Hepatocyte (in vitro differentiated cells): Measurements from ENCODE around the gene ZNF862. TPM values are rescaled to one million over a fixed set of nuclear protein-coding genes. Genes with fewer than 3 reads are reported as not detected.

Experiments
- DNase-seq: peaks from one replicate; pipeline ENCODE4 v3.0.0-alpha.2; 2016; ENCODE audit warnings: low spot score
- H2AFZ ChIP-seq: fragments of 200-600 bp; sonication (generic); 2 replicates; pipeline ENCODE4 v1.6.0; 2016; ENCODE audit warnings: antibody characterized with exemption, mild to moderate bottlenecking
- H3K27ac ChIP-seq: fragments of 200-600 bp; sonication (generic); 2 replicates; pipeline ENCODE4 v1.5.1; 2016; ENCODE audit warnings: mild to moderate bottlenecking
- H3K27me3 ChIP-seq: fragments of 200-600 bp; sonication (generic); 2 replicates; pipeline ENCODE4 v1.6.1; 2016
- H3K36me3 ChIP-seq: fragments of 200-600 bp; sonication (generic); replicated peaks from 2 replicates; pipeline ENCODE4 v1.5.1; 2016; ENCODE audit warnings: low read depth; ENCODE audit not compliant: insufficient read depth
- H3K4me1 ChIP-seq: fragments of 200-600 bp; sonication (generic); 2 replicates; pipeline ENCODE4 v1.5.1; 2016; ENCODE audit warnings: mild to moderate bottlenecking, moderate library complexity; ENCODE audit not compliant: insufficient read depth
- H3K4me2 ChIP-seq: fragments of 200-600 bp; sonication (generic); 2 replicates; pipeline ENCODE4 v1.6.0; 2016
- H3K4me3 ChIP-seq: fragments of 200-600 bp; sonication (generic); 2 replicates; pipeline ENCODE4 v1.5.1; 2016; ENCODE audit warnings: mild to moderate bottlenecking
- H3K79me2 ChIP-seq: fragments of 200-600 bp; sonication (generic); 2 replicates; pipeline ENCODE4 v1.6.0; 2017; ENCODE audit warnings: mild to moderate bottlenecking
- H3K9me2 ChIP-seq: fragments of 200-600 bp; sonication (generic); replicated peaks from 2 replicates; pipeline ENCODE4 v1.6.0; 2017; ENCODE audit warnings: mild to moderate bottlenecking; ENCODE audit not compliant: insufficient read depth
- H3K9me3 ChIP-seq: fragments of 200-600 bp; sonication (generic); 2 replicates; pipeline ENCODE4 v1.5.1; 2016; ENCODE audit warnings: low read depth, mild to moderate bottlenecking
- H4K20me1 ChIP-seq: fragments of 200-600 bp; sonication (generic); 2 replicates; pipeline ENCODE4 v1.6.0; 2016; ENCODE audit warnings: mild to moderate bottlenecking; ENCODE audit not compliant: insufficient read depth, poor library complexity, severe bottlenecking
- EZH2 ChIP-seq: fragments of 200-600 bp; sonication (generic); IDR thresholded peaks from 2 replicates; pipeline ENCODE4 v1.6.1; 2016; ENCODE audit warnings: antibody characterized with exemption, mild to moderate bottlenecking, borderline replicate concordance
- EZH2phosphoT487 ChIP-seq: fragments of 200-600 bp; sonication (generic); IDR thresholded peaks from one replicate; pipeline ENCODE4 v1.6.1; 2018; ENCODE audit warnings: antibody characterized with exemption, mild to moderate bottlenecking, low read depth, moderate library complexity; ENCODE audit not compliant: unreplicated experiment, severe bottlenecking
- WGBS: methylation state at CpG from one replicate; pipeline ENCODE4 v1.1.6; 2016; ENCODE audit warnings: low lambda C conversion rate; ENCODE audit errors: missing lambda C conversion rate; 5-methylcytosine and 5-hydroxymethylcytosine counted together
- polyA plus RNA-seq: library from polyadenylated mRNA; unstranded; fragments of >200 nt; fragmentation: Nextera tagmentation; extraction: Ambion mirVana; gene quantifications from 2 replicates; pipeline ENCODE4 v1.2.1, GENCODE V29; 2016
- total RNA-seq: library from RNA; depleted of rRNA; stranded (reverse); fragments of >200 nt; gene quantifications from 2 replicates; pipeline ENCODE4 v1.2.3, GENCODE V29; 2014
- TF ChIP-seq, protein P1 (sequence below): fragments of 200-600 bp; sonication (generic); IDR thresholded peaks from 2 replicates; pipeline ENCODE4 v1.5.1; 2016; ENCODE audit warnings: antibody characterized with exemption, mild to moderate bottlenecking; ENCODE audit not compliant: poor library complexity

The ZNF862 gene
- total and polyA plus RNA-seq, 2 experiments from 2014 or later = 3.5 to 9.2 TPM

DNA sequence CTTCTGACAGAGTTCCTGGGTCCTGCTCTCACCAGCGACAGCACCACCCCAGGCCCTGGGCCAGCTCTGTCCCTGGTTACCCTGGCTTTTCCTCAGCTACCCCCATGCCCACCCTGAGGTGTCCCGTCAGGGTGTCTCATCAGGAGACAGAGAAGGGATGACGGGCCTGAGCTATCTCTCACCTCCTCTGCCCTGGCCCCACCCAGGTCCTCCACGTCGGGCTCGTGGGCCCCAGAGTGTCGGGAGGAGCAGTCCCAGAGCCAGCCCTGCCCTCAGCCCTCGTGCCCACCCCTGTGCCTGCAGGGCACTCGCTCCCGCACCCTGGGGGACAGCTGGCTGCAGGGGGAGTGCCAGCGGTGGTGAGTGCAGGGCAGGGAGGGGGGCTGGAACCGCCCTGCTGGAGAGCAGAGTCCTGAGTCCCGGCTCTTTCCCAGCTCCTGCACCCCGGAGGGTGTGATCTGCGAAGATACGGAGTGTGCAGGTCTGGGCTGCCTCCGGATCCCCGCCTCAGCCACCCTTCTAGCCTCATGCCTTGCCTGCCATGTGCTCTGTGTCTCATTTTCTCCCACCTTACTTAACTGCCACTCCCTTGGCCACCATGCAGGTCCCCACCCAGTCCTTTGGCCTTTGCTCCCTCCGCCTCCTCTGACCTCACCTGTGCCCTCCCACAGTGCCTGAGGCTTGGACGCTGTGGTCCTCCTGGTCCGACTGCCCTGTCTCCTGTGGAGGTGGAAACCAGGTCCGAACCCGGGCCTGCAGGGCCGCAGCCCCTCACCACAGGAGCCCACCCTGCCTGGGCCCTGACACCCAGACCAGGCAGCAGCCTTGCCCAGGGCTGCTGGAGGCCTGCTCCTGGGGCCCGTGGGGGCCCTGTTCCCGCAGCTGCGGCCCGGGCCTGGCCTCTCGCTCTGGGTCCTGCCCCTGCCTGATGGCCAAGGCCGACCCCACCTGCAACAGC lies 16.7 kb upstream of the ZNF862 start:
- no peak for TF ChIP-seq EZH2phosphoT487
- no peaks in the 10 kb centered on the region for H3K4me1 ChIP-seq
- no peak overlapping the region for H2AFZ ChIP-seq
- H3K4me2 ChIP-seq = no peak overlapping the region
- no peaks in the 10 kb centered on the region for H3K36me3 ChIP-seq
- H3K27me3 ChIP-seq = no peaks in the 10 kb centered on the region
- 86% methylated on average over 30 of the region's 30 CpGs for WGBS
- DNase-seq = no peak
- no peaks in the 10 kb centered on the region for H3K9me3 ChIP-seq
- no peak overlapping the region for H3K27ac ChIP-seq
- H3K9me2 ChIP-seq = no peaks in the 10 kb centered on the region
- H4K20me1 ChIP-seq = no peaks in the 10 kb centered on the region
- H3K79me2 ChIP-seq = no peaks in the 10 kb centered on the region
- no peak overlapping the region for H3K4me3 ChIP-seq

DNA sequence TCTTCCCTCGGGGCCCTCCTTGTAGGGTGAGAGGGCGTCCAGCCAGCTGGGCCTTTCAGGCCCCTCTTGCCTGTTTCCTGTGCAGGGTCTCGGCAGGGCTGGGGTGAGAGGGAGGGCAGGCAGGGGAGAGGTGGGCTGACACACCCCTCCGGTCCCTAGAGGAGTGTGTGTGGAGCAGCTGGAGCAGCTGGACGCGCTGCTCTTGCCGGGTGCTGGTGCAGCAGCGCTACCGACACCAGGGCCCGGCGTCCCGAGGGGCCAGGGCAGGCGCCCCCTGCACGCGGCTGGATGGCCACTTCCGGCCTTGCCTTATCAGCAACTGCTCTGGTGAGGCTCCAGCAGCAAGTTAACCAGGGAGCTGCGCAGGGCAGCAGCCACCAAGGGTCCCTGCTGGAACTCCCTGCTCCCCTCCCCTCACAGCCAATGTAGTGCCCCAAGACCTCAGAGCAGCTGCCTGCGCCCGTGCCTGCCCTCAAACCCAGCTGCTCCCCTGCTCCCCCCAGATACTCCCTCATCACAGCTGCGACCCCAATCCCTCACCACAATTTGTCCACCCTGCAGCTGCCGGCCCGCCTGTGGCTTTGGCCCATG lies 15.7 kb upstream of the ZNF862 start:
- Histone ChIP-seq H3K4me1 (no peaks in the 10 kb centered on the region), H3K27me3 (no peaks in the 10 kb centered on the region), H2AFZ (no peak overlapping the region), H3K9me3 (no peaks in the 10 kb centered on the region), H3K4me2 (no peak overlapping the region), H4K20me1 (no peaks in the 10 kb centered on the region), H3K27ac (no peak overlapping the region), H3K36me3 (no peaks in the 10 kb centered on the region), H3K9me2 (no peaks in the 10 kb centered on the region), H3K79me2 (no peaks in the 10 kb centered on the region), H3K4me3 (no peak overlapping the region)
- 80% methylated on average over 21 of the region's 22 CpGs for WGBS
- no peak for DNase-seq
- TF ChIP-seq, protein P1, sequence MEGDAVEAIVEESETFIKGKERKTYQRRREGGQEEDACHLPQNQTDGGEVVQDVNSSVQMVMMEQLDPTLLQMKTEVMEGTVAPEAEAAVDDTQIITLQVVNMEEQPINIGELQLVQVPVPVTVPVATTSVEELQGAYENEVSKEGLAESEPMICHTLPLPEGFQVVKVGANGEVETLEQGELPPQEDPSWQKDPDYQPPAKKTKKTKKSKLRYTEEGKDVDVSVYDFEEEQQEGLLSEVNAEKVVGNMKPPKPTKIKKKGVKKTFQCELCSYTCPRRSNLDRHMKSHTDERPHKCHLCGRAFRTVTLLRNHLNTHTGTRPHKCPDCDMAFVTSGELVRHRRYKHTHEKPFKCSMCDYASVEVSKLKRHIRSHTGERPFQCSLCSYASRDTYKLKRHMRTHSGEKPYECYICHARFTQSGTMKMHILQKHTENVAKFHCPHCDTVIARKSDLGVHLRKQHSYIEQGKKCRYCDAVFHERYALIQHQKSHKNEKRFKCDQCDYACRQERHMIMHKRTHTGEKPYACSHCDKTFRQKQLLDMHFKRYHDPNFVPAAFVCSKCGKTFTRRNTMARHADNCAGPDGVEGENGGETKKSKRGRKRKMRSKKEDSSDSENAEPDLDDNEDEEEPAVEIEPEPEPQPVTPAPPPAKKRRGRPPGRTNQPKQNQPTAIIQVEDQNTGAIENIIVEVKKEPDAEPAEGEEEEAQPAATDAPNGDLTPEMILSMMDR = no peak
- TF ChIP-seq EZH2phosphoT487 (no peak), EZH2 (no peak)

DNA sequence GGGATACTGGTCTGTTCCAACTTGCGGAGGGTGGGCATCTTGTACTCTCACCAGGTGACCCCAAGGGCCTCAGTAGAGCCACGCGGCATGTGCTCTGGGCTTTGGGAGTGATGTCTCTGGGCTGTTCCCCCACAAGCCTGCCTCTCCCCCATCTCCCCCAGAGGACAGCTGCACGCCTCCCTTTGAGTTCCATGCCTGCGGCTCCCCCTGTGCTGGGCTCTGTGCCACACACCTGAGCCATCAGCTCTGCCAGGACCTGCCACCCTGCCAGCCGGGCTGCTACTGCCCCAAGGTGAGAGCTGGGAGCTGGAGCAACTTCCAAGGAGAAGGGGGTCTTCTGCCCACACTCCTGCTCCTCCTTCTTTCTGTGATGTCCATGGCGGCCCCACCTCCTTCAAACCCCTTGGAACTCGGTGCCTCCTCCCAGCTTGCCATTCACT lies 15.0 kb upstream of the ZNF862 start:
- no peak for TF ChIP-seq EZH2phosphoT487
- TF ChIP-seq, protein P1 = no peak
- no peak for TF ChIP-seq EZH2
- no peak overlapping the region for H2AFZ ChIP-seq

GRCh38 chr7:149823631-149824199 lies 14.5 kb upstream of the ZNF862 start:
- Histone ChIP-seq H3K36me3 (no peaks in the 10 kb centered on the region), H3K27ac (no peak overlapping the region), H3K4me1 (no peaks in the 10 kb centered on the region), H3K27me3 (no peaks in the 10 kb centered on the region), H3K4me3 (no peak overlapping the region), H2AFZ (no peak overlapping the region), H3K9me3 (no peaks in the 10 kb centered on the region), H3K79me2 (no peaks in the 10 kb centered on the region), H4K20me1 (no peaks in the 10 kb centered on the region), H3K4me2 (no peak overlapping the region), H3K9me2 (no peaks in the 10 kb centered on the region)
- 92% methylated on average over 6 of the region's 8 CpGs for WGBS
- TF ChIP-seq EZH2 (no peak), EZH2phosphoT487 (no peak)
- TF ChIP-seq, protein P1 = no peak
- no peak for DNase-seq

More for the DNA sequence above, 15.0 kb upstream of the ZNF862 start:
- Histone ChIP-seq H3K36me3 (no peaks in the 10 kb centered on the region), H3K79me2 (no peaks in the 10 kb centered on the region), H3K27ac (no peak overlapping the region), H3K9me3 (no peaks in the 10 kb centered on the region), H3K27me3 (no peaks in the 10 kb centered on the region), H3K4me2 (no peak overlapping the region), H4K20me1 (no peaks in the 10 kb centered on the region), H3K9me2 (no peaks in the 10 kb centered on the region), H3K4me1 (no peaks in the 10 kb centered on the region), H3K4me3 (no peak overlapping the region)
- WGBS = 96% methylated on average over 8 of the region's 8 CpGs
- DNase-seq = no peak
